ENCODE measurements around the gene FCSK.

FCSK gene

DNA sequence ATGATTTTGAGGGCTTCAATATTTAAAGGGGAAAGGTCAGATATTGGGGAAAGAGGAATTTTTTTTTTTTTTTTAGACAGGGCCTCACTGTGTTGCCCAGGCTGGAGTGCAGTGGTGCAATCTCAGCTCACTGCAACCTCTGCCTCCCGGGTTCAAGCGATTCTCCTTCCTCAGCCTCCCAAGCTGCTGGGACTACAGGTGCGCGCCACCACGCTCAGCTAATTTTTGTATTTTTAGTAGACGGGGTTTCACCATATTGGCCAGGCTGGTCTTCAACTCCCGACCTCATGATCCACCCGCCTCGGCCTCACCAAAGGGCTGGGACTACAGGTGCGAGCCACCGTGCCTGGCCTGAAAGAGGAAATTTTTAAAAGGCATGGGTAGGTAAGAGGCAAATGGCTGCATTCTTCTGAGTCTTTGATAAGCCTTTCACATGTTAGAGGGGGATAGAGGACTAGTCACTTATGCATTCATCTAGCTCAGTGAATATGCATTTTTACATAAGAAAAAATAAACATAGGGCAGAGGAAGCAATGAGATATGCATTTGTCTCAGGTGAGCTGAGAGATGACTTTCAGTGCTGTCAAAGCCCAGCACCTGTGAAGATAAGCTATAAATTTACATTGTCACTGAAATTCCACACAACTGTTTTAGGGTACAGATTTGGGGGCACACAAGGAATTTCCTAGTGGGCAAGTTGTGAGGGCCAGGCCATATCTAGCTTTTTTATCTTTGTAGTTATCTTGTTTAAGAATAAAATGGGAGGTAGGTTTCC, 1.1 kb upstream of the FCSK start:
- TF ChIP-seq, protein P1, sequence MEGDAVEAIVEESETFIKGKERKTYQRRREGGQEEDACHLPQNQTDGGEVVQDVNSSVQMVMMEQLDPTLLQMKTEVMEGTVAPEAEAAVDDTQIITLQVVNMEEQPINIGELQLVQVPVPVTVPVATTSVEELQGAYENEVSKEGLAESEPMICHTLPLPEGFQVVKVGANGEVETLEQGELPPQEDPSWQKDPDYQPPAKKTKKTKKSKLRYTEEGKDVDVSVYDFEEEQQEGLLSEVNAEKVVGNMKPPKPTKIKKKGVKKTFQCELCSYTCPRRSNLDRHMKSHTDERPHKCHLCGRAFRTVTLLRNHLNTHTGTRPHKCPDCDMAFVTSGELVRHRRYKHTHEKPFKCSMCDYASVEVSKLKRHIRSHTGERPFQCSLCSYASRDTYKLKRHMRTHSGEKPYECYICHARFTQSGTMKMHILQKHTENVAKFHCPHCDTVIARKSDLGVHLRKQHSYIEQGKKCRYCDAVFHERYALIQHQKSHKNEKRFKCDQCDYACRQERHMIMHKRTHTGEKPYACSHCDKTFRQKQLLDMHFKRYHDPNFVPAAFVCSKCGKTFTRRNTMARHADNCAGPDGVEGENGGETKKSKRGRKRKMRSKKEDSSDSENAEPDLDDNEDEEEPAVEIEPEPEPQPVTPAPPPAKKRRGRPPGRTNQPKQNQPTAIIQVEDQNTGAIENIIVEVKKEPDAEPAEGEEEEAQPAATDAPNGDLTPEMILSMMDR (IDR thresholded peaks at IDR 0.05; ENCODE audit: extremely low read depth, missing control alignments) = no peak
- DNase-seq (ENCODE audit: low spot score) = no peak

DNA sequence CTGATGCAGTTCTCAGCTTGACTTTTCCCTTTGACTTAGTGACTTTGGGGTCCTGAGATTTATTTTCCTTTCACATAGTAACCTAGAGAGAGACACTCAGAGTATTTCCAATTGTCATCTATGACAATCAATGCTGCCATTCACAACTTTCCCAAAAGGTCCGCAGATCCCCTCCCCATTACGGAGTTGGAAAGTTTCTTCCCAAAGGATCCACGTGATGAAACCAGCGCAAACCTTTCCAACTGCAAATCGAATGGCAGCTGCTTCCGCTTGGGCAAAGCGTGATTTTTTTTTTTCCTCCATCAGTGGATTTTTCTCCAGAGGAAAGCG, 538 bp upstream of the FCSK start:
- TF ChIP-seq, protein P1 (IDR thresholded peaks at IDR 0.05; ENCODE audit: extremely low read depth, missing control alignments) = no peak

DNA sequence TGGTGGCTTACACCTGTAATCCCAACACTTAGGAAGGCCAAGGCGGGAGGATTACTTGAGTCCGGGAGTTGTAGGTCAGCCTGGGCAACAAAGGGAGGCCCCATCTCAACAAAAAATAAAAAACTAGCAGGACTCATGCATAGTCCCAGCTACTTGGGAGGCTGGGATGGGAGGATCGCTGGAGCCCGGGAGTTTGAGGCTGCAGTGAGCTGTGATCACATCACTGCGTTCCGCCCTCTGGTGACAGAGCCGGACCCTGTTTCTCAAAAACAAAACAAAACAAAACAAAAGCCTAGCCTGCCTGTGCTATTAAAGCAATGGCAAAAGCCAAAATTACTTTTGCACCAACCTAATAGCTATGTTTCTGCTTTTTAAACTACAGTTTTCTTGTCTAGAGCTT, 1.5 kb downstream of the FCSK start:
- DNase-seq (ENCODE audit: low spot score) = no peak
- TF ChIP-seq, protein P1 (IDR thresholded peaks at IDR 0.05; ENCODE audit: extremely low read depth, missing control alignments) = no peak

More for the DNA sequence above, 538 bp upstream of the FCSK start:
- DNase-seq (ENCODE audit: low spot score) = no peak

DNA sequence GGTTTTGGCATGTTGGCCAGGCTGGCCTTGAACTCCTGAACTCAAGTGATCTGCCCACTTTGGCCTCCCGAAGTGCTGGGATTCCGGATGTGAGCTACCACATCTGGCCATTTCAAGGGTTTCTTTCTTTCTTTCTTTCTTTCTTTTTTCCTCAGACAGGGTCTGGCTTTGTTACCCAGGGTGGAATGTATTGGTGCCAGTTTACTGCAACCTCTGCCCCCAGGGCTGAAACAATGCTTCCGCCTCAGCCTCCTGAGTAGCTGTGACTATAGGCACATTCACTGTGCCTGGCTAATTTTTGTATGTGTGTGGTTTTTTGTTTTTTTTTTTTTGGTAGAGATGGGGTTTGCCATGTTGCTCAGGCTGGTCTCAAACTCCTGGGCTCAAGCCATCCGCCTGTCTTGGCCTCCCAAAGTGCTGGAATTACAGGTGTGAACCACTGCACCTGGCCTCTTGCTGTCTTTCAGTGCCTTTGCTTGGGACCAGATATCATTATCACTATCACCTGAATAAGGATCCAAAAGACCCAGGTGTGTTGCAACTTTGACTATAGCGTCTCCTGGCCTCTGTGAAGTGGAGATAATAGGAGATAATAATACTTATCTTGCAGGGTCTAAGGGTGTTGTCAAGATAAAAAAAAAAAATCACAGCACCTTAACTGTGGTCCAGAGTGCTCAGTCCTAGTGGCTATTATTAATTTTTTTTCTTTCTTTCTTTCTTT, 3.2 kb downstream of the FCSK start:
- TF ChIP-seq, protein P1 (IDR thresholded peaks at IDR 0.05; ENCODE audit: extremely low read depth, missing control alignments) = no peak
- no peak for DNase-seq (ENCODE audit: low spot score)

DNA sequence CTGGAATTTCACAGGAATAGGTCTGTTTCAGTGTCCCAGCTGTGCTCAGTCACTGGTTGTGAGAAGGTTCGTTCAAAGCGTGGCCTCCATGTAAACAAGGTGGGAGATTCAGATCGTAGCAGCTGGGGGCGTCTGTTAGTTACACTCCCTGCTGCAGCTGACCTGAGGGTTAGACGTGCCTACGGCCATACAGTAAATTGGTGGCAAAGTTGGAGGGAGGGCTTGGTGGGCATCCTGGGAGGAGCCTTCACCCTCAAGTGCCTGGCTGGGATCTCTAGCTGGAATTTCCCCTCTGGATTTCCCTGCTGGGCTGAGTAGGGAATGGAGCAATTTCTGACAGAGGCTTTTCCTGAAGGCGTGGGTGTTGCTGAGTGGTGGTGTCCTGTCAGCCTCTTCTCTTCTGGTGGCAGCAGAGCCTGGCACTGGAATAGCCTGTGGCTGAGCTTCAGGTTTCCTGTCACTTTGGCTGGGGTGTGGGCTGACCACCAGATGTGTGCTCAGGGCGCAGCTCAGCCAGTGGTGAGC, 6.4 kb downstream of the FCSK start:
- TF ChIP-seq, protein P1 (IDR thresholded peaks at IDR 0.05; ENCODE audit: extremely low read depth, missing control alignments) = no peak
- no peak for DNase-seq (ENCODE audit: low spot score)

DNA sequence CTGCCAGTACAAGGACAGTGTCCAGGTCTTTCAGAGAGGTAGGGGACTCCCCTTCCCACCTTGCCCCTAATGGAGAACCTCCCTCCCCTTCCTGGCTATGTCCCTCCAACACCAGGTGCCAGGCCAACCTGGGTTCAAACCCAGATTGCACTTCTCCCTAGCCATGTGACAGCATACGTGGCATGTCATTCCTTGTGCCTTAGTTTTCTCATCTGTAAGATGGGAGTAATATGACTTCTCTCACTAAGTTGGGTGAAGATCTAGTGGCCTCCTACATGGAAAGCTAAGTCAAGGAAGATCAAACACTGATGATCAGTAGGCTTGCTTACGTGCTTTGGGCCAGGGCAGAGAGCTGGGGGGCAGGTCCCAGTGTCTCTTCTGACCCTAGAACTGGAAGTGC, 8.8 kb downstream of the FCSK start:
- TF ChIP-seq, protein P1 (IDR thresholded peaks at IDR 0.05; ENCODE audit: extremely low read depth, missing control alignments) = no peak
- no peak for DNase-seq (ENCODE audit: low spot score)
